ENCODE measurements around the gene PDXK. TPM values are rescaled to one million over a fixed set of nuclear protein-coding genes. Genes with fewer than 3 reads are reported as not detected.

Gene PDXK
- total RNA-seq, 1 experiment from 2014 or later = 276 TPM

GRCh38 chr21:43809853-43810504 is 91.0 kb downstream of the PDXK start:
- BruUV-seq (replicated peaks) = no TSS peak
- intact Hi-C loops (cut with micrococcal nuclease; ENCODE audit: unreplicated experiment) = loop anchor here (2.0 kb wide), 1 partner anchor 57 kb away; no protein-coding TSS in a partner anchor
- no peaks in the 10 kb centered on the region for H3K36me3 ChIP-seq (ENCODE audit: control insufficient read depth, insufficient read depth, low read length)
- DNase-seq = no peak
- Mint-ChIP-seq H3K27ac (ENCODE audit: unreplicated experiment) (no peak overlapping the region), H3K4me1 (ENCODE audit: low read depth, unreplicated experiment) (peaks cover 17% of the 10 kb centered on the region), H3K27me3 (ENCODE audit: insufficient read depth, unreplicated experiment) (no peaks in the 10 kb centered on the region), H3K36me3 (ENCODE audit: insufficient read depth, unreplicated experiment) (peaks cover 27% of the 10 kb centered on the region), H3K9me3 (ENCODE audit: unreplicated experiment) (no peaks in the 10 kb centered on the region), H3K4me3 (ENCODE audit: unreplicated experiment) (no peak overlapping the region)
- no peaks in the 10 kb centered on the region for H3K9me3 ChIP-seq
- ChIA-PET CTCF (interaction anchor here (0.6 to 1.8 kb wide), 4 partner anchors 123 to 175 kb away, joined by 3 to 10 read pairs (median 4); no protein-coding TSS in a partner anchor), POLR2A (interaction anchor here (0.6 kb wide), 1 partner anchor 93 kb away, joined by 3 read pairs; no protein-coding TSS in a partner anchor)
- TF ChIP-seq, protein P1, sequence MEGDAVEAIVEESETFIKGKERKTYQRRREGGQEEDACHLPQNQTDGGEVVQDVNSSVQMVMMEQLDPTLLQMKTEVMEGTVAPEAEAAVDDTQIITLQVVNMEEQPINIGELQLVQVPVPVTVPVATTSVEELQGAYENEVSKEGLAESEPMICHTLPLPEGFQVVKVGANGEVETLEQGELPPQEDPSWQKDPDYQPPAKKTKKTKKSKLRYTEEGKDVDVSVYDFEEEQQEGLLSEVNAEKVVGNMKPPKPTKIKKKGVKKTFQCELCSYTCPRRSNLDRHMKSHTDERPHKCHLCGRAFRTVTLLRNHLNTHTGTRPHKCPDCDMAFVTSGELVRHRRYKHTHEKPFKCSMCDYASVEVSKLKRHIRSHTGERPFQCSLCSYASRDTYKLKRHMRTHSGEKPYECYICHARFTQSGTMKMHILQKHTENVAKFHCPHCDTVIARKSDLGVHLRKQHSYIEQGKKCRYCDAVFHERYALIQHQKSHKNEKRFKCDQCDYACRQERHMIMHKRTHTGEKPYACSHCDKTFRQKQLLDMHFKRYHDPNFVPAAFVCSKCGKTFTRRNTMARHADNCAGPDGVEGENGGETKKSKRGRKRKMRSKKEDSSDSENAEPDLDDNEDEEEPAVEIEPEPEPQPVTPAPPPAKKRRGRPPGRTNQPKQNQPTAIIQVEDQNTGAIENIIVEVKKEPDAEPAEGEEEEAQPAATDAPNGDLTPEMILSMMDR (IDR thresholded peaks at IDR 0.05; ENCODE audit: insufficient read depth in 1 of 2, low read depth in 1 of 2, low read length in 1 of 2, severe bottlenecking in 1 of 2, unreplicated experiment in 1 of 2) = no peak
- H3K27me3 ChIP-seq (replicated peaks; ENCODE audit: control insufficient read depth, insufficient read depth, low read length) = no peaks in the 10 kb centered on the region
- peaks cover 12% of the 10 kb centered on the region for H3K4me1 ChIP-seq
- H3K4me3 ChIP-seq (ENCODE audit: low read depth, low read length) = no peak overlapping the region

- Histone ChIP-seq H3K36me3 (ENCODE audit: control insufficient read depth, insufficient read depth, low read length) (no peaks in the 10 kb centered on the region), H3K4me1 (peaks cover 12% of the 10 kb centered on the region), H3K4me3 (ENCODE audit: low read depth, low read length) (no peak overlapping the region), H3K27me3 (replicated peaks; ENCODE audit: control insufficient read depth, insufficient read depth, low read length) (no peaks in the 10 kb centered on the region), H3K9me3 (no peaks in the 10 kb centered on the region)
- CTCF ChIA-PET = interaction anchor here (0.6 to 1.8 kb wide), 4 partner anchors 123 to 174 kb away, joined by 3 to 10 read pairs (median 4); no protein-coding TSS in a partner anchor
- DNase-seq = peak; percentile 91 to 96
- Mint-ChIP-seq H3K27me3 (ENCODE audit: insufficient read depth, unreplicated experiment) (no peaks in the 10 kb centered on the region), H3K4me3 (ENCODE audit: unreplicated experiment) (no peak overlapping the region), H3K9me3 (ENCODE audit: unreplicated experiment) (no peaks in the 10 kb centered on the region), H3K27ac (ENCODE audit: unreplicated experiment) (peak overlapping the region; percentile 32), H3K36me3 (ENCODE audit: insufficient read depth, unreplicated experiment) (peaks cover 29% of the 10 kb centered on the region), H3K4me1 (ENCODE audit: low read depth, unreplicated experiment) (peaks cover 18% of the 10 kb centered on the region)
- POLR2A ChIA-PET = interaction anchor here (0.6 kb wide), 1 partner anchor 92 kb away, joined by 3 read pairs; no protein-coding TSS in a partner anchor
- TF ChIP-seq, protein P1 (IDR thresholded peaks at IDR 0.05; ENCODE audit: insufficient read depth in 1 of 2, low read depth in 1 of 2, low read length in 1 of 2, severe bottlenecking in 1 of 2, unreplicated experiment in 1 of 2) = peak; percentile 92 to 93
- no TSS peak for BruUV-seq (replicated peaks)
- intact Hi-C loops (cut with micrococcal nuclease; ENCODE audit: unreplicated experiment) = loop anchor here (1.0 to 2.0 kb wide), 2 partner anchors 56 to 165 kb away; no protein-coding TSS in a partner anchor
These were observed 91.8 kb downstream of the PDXK start for GRCh38 chr21:43810505-43811261.

Data from Caco-2 (cell line).